GM13977 (cell line): ENCODE data around the gene CIDEB.

Experiments used
- DNase-seq: peaks from one replicate; pipeline ENCODE4 v3.0.0; 2012; ENCODE audit warnings: low spot score
- in situ Hi-C: fragments of 300-500 bp; cut with MboI; formaldehyde crosslinking; loops from one replicate; pipeline ENCODE4 v1.12.0; 2022; ENCODE audit warnings: low sequenced_read_pairs, low pct_unique_long_range_greater_than_20kb, mixed read lengths, inconsistent platforms; ENCODE audit not compliant: unreplicated experiment
- TF ChIP-seq, protein P1 (sequence below): IDR thresholded peaks from 2 replicates; pipeline ENCODE4 v1.5.1; 2012; ENCODE audit warnings: mild to moderate bottlenecking, control low read depth; ENCODE audit not compliant: insufficient read depth; ENCODE audit errors: extremely low read depth, missing control alignments

CIDEB gene

GRCh38 chr14:24256960-24257359 lies 50.8 kb downstream of the CIDEB start:
- TF ChIP-seq, protein P1, sequence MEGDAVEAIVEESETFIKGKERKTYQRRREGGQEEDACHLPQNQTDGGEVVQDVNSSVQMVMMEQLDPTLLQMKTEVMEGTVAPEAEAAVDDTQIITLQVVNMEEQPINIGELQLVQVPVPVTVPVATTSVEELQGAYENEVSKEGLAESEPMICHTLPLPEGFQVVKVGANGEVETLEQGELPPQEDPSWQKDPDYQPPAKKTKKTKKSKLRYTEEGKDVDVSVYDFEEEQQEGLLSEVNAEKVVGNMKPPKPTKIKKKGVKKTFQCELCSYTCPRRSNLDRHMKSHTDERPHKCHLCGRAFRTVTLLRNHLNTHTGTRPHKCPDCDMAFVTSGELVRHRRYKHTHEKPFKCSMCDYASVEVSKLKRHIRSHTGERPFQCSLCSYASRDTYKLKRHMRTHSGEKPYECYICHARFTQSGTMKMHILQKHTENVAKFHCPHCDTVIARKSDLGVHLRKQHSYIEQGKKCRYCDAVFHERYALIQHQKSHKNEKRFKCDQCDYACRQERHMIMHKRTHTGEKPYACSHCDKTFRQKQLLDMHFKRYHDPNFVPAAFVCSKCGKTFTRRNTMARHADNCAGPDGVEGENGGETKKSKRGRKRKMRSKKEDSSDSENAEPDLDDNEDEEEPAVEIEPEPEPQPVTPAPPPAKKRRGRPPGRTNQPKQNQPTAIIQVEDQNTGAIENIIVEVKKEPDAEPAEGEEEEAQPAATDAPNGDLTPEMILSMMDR: no peak
- in situ Hi-C loops: no loop called here
- DNase-seq: no peak

DNA sequence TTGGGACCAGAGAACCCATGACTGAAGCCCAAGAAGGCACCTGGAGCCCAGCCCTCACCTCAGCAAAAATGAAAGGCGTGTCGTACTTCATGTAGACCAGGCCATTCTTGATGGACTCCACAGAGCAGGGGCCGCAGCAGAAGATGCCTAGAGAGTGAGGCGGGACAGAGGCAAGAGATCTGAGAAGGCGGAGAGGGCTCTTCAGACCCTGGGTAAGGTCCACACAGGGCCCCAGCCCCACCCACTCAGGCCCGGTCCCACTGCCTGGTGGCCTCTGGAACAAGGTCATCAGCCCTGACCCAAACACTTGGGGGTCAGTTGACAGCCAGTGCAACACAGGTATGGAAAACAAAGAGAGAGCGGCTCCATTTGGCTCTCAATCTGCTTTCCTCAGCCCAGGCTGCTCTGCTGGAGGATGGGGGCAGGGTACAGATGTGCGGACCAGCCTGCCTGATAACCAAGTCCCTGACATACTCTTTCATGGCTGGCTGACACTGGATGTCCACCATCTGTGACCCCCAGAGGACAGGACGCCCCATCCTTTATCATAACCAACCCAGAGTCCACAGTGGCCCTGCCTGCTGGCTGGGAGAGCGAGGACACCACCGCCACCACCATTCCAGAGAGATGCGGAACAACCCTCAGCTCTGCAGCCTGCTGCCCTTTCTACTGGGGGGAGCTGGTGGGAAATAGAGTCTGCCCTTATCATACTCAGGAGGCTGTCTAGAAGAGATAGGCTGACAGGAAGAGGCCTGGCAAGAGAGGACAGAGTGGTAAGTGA lies 51.7 kb downstream of the CIDEB start:
- no peak for DNase-seq
- in situ Hi-C loops: no loop called here
- TF ChIP-seq, protein P1: no peak

DNA sequence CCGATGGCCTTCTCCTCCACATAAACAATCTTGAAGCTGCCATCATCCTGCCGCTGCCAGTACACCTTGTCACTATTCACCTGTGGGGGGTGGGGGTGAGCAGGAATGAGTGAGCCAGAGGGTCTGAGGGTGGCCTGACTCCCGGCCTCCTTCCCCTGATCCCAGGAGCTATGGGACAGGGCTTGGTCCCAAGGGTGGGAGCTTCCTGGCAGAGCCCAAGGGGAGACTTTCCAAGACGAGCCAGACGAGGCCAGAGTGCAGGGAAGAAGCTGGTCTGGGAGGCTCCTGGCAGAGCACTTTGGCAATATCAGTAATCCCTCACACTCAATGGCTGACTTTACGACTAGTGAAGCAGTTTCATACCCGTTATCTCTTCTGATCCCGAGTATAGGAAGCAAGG lies 52.3 kb downstream of the CIDEB start:
- TF ChIP-seq, protein P1: no peak
- in situ Hi-C loops: no loop called here
- DNase-seq: no peak
